H1 (cell line): Measurements from ENCODE around the gene MYL6. TPM values are rescaled to one million over a fixed set of nuclear protein-coding genes. Genes with fewer than 3 reads are reported as not detected.
A peak's percentile ranks its signal among the peaks of the same experiment; 100 is the strongest.

Experiments
- CHD7 ChIP-seq: fragments of 300-600 bp; sonication (generic); IDR thresholded peaks from 2 replicates; pipeline ENCODE4 v1.7.1; 2012; ENCODE audit warnings: low read length, moderate library complexity, mild to moderate bottlenecking, inconsistent platforms; ENCODE audit not compliant: insufficient replicate concordance
- MAX ChIP-seq: IDR thresholded peaks from 2 replicates; pipeline ENCODE4 v1.6.1; 2012; ENCODE audit warnings: inconsistent platforms
- POLR2AphosphoS5 ChIP-seq: IDR thresholded peaks from 2 replicates; pipeline ENCODE4 v1.6.1; 2011; ENCODE audit warnings: low read depth, low read length
- POU5F1 ChIP-seq: IDR thresholded peaks from 2 replicates; pipeline ENCODE4 v1.6.1; 2011; ENCODE audit warnings: low read depth, mild to moderate bottlenecking, low read length, moderate library complexity
- TAF7 ChIP-seq: optimal IDR thresholded peaks from 2 replicates; pipeline ENCODE3; 2011; ENCODE audit warnings: low read depth, mild to moderate bottlenecking, inconsistent platforms, low read length, moderate library complexity, borderline replicate concordance
- polyA plus RNA-seq, 7 experiments: library from polyadenylated mRNA; depleted of rRNA in 3 of 7; stranded (reverse) in 5 of 7; unstranded in 2 of 7; fragments of >200 nt in 5 of 7; fragments of 200-250 nt in 2 of 7; gene quantifications; 1 replicate in 5 of 7; 2 replicates in 1 of 7; 4 replicates in 1 of 7; pipeline versions ENCODE4 v1.2.1 to v1.2.3, GENCODE V29; 2011 to 2013; ENCODE audit warnings: missing spikeins in 2 of 7, mixed read lengths in 2 of 7
- total RNA-seq: library from RNA; stranded (reverse); fragmentation: NEBNext Ultra II Directional; extraction: Animal tissue kit (Norgen Biotek cat#: 25700); gene quantifications from 2 replicates; pipeline ENCODE4 v1.2.1, GENCODE V29; 2021

Gene MYL6
- total and polyA plus RNA-seq, 2 of the 8 experiments (the other 6 are each of a cell fraction or from before 2014, with no cell fraction given) = 1,130 to 2,279 TPM

- TF ChIP-seq CHD7 (peak; percentile 1), POU5F1 (no peak), POLR2AphosphoS5 (peak; percentile 93), MAX (no peak), TAF7 (peak; percentile 3)
These were observed 2.9 kb downstream of the MYL6 start (continued) for GRCh38 chr12:56160894-56161689.
